HEK293 (cell line): Measurements from ENCODE around the gene ANKS6.

Experiments used
- CTCF ChIA-PET: fragments of 350-600 bp; formaldehyde crosslinking; extraction: SDS; loops from one replicate; lab custom pipeline; 2021; ENCODE audit warnings: antibody characterized with exemption; lab: Yijun Ruan, JAX
- POLR2A ChIA-PET: fragments of 300-600 bp; formaldehyde crosslinking; extraction: SDS; loops from one replicate; lab custom pipeline; 2020; ENCODE audit warnings: antibody characterized with exemption, inconsistent platforms; lab: Yijun Ruan, JAX
- H3K27ac ChIP-seq: fragments of 200-500 bp; sonication (Bioruptor generic); 2 replicates; pipeline ENCODE4 v1.5.1; 2014; ENCODE audit warnings: low read depth, low read length, control low read depth, inconsistent platforms; ENCODE audit errors: extremely low read depth
- H3K36me3 ChIP-seq, 2 experiments: fragments of 200-500 bp in 1 of 2; sonication (Bioruptor generic) in 1 of 2; 1 replicate in 1 of 2; 2 replicates in 1 of 2; pipeline ENCODE4 v1.5.1; 2014 to 2017; ENCODE audit warnings: inconsistent platforms in 2 of 2, low read length in 2 of 2; ENCODE audit not compliant: control insufficient read depth in 2 of 2, insufficient read depth in 1 of 2
- H3K4me1 ChIP-seq: fragments of 200-500 bp; sonication (Bioruptor generic); 2 replicates; pipeline ENCODE4 v1.5.1; 2014; ENCODE audit warnings: mild to moderate bottlenecking, low read length, inconsistent platforms; ENCODE audit not compliant: control insufficient read depth, insufficient read depth
- H3K4me3 ChIP-seq: 2 replicates; pipeline ENCODE4 v1.5.1; 2011; ENCODE audit warnings: low read depth, mild to moderate bottlenecking, control low read depth, low read length, moderate library complexity
- H3K9me3 ChIP-seq: fragments of 200-500 bp; sonication (Bioruptor generic); 2 replicates; pipeline ENCODE4 v1.5.1; 2014; ENCODE audit warnings: low read depth, low read length, inconsistent platforms; ENCODE audit not compliant: control insufficient read depth, insufficient read depth
- EGR2 ChIP-seq: fragments of 450-650 bp; formaldehyde crosslinking; IDR thresholded peaks from 2 replicates; pipeline ENCODE4 v1.5.1; 2016; ENCODE audit warnings: low read depth, missing biosample characterization, missing genetic modification characterization
- GLIS1 ChIP-seq: fragments of 450-650 bp; formaldehyde crosslinking; IDR thresholded peaks from 2 replicates; pipeline ENCODE4 v1.5.1; 2016; ENCODE audit warnings: missing biosample characterization, missing genetic modification characterization
- KLF10 ChIP-seq: fragments of 450-650 bp; IDR thresholded peaks from 2 replicates; pipeline ENCODE4 v1.5.1; 2018; ENCODE audit warnings: missing biosample characterization, mild to moderate bottlenecking, missing genetic modification characterization
- MEIS1 ChIP-seq: sonication (generic); formaldehyde crosslinking; IDR thresholded peaks from 2 replicates; pipeline ENCODE4 v1.8.1; 2022; ENCODE audit warnings: missing genetic modification reagents, mild to moderate bottlenecking, borderline replicate concordance
- SALL2 ChIP-seq: fragments of 450-650 bp; formaldehyde crosslinking; IDR thresholded peaks from 2 replicates; pipeline ENCODE4 v1.5.0; 2017; ENCODE audit warnings: missing biosample characterization, mild to moderate bottlenecking, missing genetic modification characterization, borderline replicate concordance
- SCRT1 ChIP-seq: fragments of 450-650 bp; formaldehyde crosslinking; IDR thresholded peaks from 2 replicates; pipeline ENCODE4 v1.5.1; 2016; ENCODE audit warnings: missing biosample characterization, missing genetic modification characterization, borderline replicate concordance
- SETDB1 ChIP-seq: IDR thresholded peaks from one replicate; pipeline ENCODE4 v1.6.1; 2017; ENCODE audit warnings: mild to moderate bottlenecking, low read length, moderate library complexity, mixed read lengths; ENCODE audit not compliant: insufficient read length
- ZBTB17 ChIP-seq: fragments of 450-650 bp; formaldehyde crosslinking; IDR thresholded peaks from 2 replicates; pipeline ENCODE4 v1.5.1; 2016; ENCODE audit warnings: missing biosample characterization, missing genetic modification characterization
- ZNF16 ChIP-seq: fragments of 450-650 bp; formaldehyde crosslinking; IDR thresholded peaks from 2 replicates; pipeline ENCODE4 v1.5.1; 2016; ENCODE audit warnings: low read depth, missing biosample characterization, missing genetic modification characterization
- ZNF274 ChIP-seq, 2 experiments: fragments of 200-500 bp in 1 of 2; fragments of 450-650 bp in 1 of 2; sonication (Bioruptor generic) in 1 of 2; formaldehyde crosslinking in 1 of 2; IDR thresholded peaks; 2 replicates each; pipeline versions ENCODE4 v1.5.1 to v1.6.1; 2014 to 2016; ENCODE audit warnings: borderline replicate concordance in 1 of 2, inconsistent platforms in 1 of 2, low read length in 1 of 2, missing biosample characterization in 1 of 2, missing genetic modification characterization in 1 of 2
- ZNF335 ChIP-seq: fragments of 450-650 bp; formaldehyde crosslinking; conservative IDR thresholded peaks from 2 replicates; pipeline ENCODE4 v1.5.1; 2016; ENCODE audit warnings: missing biosample characterization, missing genetic modification characterization
- ZNF366 ChIP-seq: fragments of 450-650 bp; formaldehyde crosslinking; conservative IDR thresholded peaks from 2 replicates; pipeline ENCODE4 v1.5.1; 2016; ENCODE audit warnings: missing biosample characterization, missing genetic modification characterization
- ZNF529 ChIP-seq: fragments of 450-650 bp; formaldehyde crosslinking; IDR thresholded peaks from 2 replicates; pipeline ENCODE4 v1.5.1; 2017; ENCODE audit warnings: missing genetic modification characterization, missing biosample characterization; ENCODE audit not compliant: insufficient replicate concordance
- ZNF623 ChIP-seq: fragments of 450-650 bp; formaldehyde crosslinking; IDR thresholded peaks from 2 replicates; pipeline ENCODE4 v1.5.1; 2016; ENCODE audit warnings: missing biosample characterization, missing genetic modification characterization
- ZNF658 ChIP-seq: fragments of 450-650 bp; formaldehyde crosslinking; IDR thresholded peaks from 2 replicates; pipeline ENCODE4; 2016; ENCODE audit warnings: missing biosample characterization, missing genetic modification characterization
- ZNF664 ChIP-seq: fragments of 450-650 bp; formaldehyde crosslinking; IDR thresholded peaks from 2 replicates; pipeline ENCODE4 v1.5.1; 2016; ENCODE audit warnings: missing biosample characterization, missing genetic modification characterization
- ZNF677 ChIP-seq: fragments of 450-650 bp; IDR thresholded peaks from 2 replicates; pipeline ENCODE4 v1.5.0; 2018; ENCODE audit warnings: missing biosample characterization, mild to moderate bottlenecking, missing genetic modification characterization, moderate library complexity
- ZNF701 ChIP-seq: fragments of 450-650 bp; formaldehyde crosslinking; IDR thresholded peaks from 2 replicates; pipeline ENCODE4 v1.5.1; 2016; ENCODE audit warnings: missing biosample characterization, missing genetic modification characterization
- ZXDB ChIP-seq: fragments of 450-650 bp; formaldehyde crosslinking; IDR thresholded peaks from 2 replicates; pipeline ENCODE4 v1.5.1; 2016; ENCODE audit warnings: missing biosample characterization, missing genetic modification characterization
- TF ChIP-seq, protein P1 (sequence below): fragments of 450-650 bp; formaldehyde crosslinking; IDR thresholded peaks from 2 replicates; pipeline ENCODE4 v1.5.1; 2017; ENCODE audit warnings: missing biosample characterization, missing genetic modification characterization
- TF ChIP-seq, protein P2 (sequence below): fragments of 450-650 bp; IDR thresholded peaks from 2 replicates; pipeline ENCODE4 v1.5.1; 2018; ENCODE audit warnings: missing biosample characterization, missing genetic modification characterization
- TF ChIP-seq, protein P3 (sequence below): fragments of 450-650 bp; formaldehyde crosslinking; IDR thresholded peaks from 2 replicates; pipeline ENCODE4 v1.5.1; 2016; ENCODE audit warnings: missing biosample characterization, missing genetic modification characterization, borderline replicate concordance

ANKS6 gene

DNA sequence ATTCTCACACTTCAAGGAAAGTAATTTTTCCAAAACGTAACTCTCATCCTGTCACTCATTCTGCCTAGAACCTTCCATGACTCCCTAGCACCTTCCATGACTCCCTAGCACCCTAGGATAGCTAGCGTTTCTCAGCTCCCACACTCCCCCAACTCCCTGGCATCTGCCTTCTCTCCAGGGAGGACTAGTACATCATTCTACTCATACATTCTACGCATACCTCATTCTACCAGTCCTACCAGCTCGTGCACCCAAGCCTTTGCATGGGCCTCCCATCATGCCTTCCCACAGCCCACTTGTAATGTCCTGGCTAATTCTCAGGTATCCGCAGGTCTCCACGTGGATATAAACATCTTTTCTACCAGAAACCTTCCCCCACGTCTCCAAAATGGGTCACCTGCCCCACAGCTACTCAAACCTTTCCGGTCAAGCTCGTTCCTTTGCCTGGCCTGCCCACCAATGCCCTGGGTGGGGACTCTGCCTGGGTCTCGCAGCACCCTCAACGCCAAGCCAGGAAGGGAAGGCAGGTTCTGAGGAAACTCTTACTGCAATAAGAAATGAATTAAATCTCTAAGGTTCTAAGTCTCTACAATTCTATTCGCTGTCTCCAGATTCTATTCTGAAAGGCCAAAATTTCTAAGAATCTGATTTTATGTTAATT lies 930 bp downstream of the ANKS6 start:
- peak overlapping the region; percentile 73 for H3K4me3 ChIP-seq
- TF ChIP-seq ZNF335 (tag by site-specific recombination): peak; percentile 61; the same call in 1 of the 2 replicates
- TF ChIP-seq ZNF16 (tag by site-specific recombination): peak; percentile 90
- 0 out of 2 replicates have a peak, but pooled peaks have one; percentile 12 for TF ChIP-seq ZNF664 (tag by site-specific recombination)
- TF ChIP-seq MEIS1 (CRISPR knock-in tag): no peak
- TF ChIP-seq ZBTB17 (tag by site-specific recombination): 0 out of 2 replicates have a peak, but pooled peaks have one; percentile 21
- TF ChIP-seq, all 188 proteins: peak for 4
- Histone ChIP-seq H3K36me3 (peaks cover 0 to 11% of the 10 kb centered on the region in 2 experiments; a peak in 1 of 3 replicates), H3K9me3 (no peaks in the 10 kb centered on the region), H3K27ac (no peak overlapping the region), H3K4me1 (no peaks in the 10 kb centered on the region)
- ChIA-PET POLR2A (no interaction called here), CTCF (interaction anchor here (0.6 to 1.0 kb wide), 3 partner anchors 20 to 1104 kb away, joined by 3 read pairs; no protein-coding TSS in a partner anchor)

DNA sequence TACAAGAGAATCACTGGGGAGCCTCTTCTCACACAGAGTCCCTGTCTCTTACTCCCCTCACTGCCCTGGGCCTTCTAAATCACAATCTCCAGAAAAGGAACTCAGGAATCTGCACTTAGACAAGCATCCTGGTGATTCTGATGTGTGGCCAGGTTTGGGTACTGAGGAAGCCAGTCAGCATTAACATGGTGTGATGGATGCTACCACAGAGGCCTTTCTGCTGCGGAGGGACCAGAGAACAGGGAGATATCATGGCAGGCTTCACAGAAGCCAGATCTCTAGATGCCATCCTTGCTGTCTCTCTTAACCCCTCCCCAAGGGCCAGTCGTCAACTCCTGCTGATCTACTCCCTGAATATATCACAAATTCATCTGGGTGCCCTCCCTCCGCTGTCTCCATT lies 1.6 kb downstream of the ANKS6 start:
- Histone ChIP-seq H3K36me3 (peaks cover 0 to 17% of the 10 kb centered on the region in 2 experiments; a peak in 1 of 3 replicates), H3K9me3 (no peaks in the 10 kb centered on the region), H3K4me1 (no peaks in the 10 kb centered on the region), H3K27ac (no peak overlapping the region), H3K4me3 (no peak overlapping the region)
- TF ChIP-seq SALL2 (no peak), KLF10 (tag by site-specific recombination) (no peak), ZNF701 (tag by site-specific recombination) (no peak), ZXDB (tag by site-specific recombination) (no peak), ZNF366 (tag by site-specific recombination) (no peak), ZNF274 (IDR thresholded peaks at IDR 0.05; ENCODE audit: low read length) (no peak), ZNF274 (tag by site-specific recombination; IDR thresholded peaks at IDR 0.05; ENCODE audit: borderline replicate concordance) (no peak), ZNF677 (tag by site-specific recombination) (no peak), SETDB1 (no peak), ZNF529 (tag by site-specific recombination) (no peak), GLIS1 (tag by site-specific recombination) (no peak), ZNF658 (tag by site-specific recombination) (no peak), SCRT1 (tag by site-specific recombination) (no peak), EGR2 (tag by site-specific recombination) (no peak), ZNF623 (no peak)
- TF ChIP-seq, protein P1, sequence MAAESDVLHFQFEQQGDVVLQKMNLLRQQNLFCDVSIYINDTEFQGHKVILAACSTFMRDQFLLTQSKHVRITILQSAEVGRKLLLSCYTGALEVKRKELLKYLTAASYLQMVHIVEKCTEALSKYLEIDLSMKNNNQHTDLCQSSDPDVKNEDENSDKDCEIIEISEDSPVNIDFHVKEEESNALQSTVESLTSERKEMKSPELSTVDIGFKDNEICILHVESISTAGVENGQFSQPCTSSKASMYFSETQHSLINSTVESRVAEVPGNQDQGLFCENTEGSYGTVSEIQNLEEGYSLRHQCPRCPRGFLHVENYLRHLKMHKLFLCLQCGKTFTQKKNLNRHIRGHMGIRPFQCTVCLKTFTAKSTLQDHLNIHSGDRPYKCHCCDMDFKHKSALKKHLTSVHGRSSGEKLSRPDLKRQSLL (tag by site-specific recombination): no peak
- TF ChIP-seq, protein P2, sequence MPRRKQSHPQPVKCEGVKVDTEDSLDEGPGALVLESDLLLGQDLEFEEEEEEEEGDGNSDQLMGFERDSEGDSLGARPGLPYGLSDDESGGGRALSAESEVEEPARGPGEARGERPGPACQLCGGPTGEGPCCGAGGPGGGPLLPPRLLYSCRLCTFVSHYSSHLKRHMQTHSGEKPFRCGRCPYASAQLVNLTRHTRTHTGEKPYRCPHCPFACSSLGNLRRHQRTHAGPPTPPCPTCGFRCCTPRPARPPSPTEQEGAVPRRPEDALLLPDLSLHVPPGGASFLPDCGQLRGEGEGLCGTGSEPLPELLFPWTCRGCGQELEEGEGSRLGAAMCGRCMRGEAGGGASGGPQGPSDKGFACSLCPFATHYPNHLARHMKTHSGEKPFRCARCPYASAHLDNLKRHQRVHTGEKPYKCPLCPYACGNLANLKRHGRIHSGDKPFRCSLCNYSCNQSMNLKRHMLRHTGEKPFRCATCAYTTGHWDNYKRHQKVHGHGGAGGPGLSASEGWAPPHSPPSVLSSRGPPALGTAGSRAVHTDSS (tag by site-specific recombination): no peak
- TF ChIP-seq, protein P3, sequence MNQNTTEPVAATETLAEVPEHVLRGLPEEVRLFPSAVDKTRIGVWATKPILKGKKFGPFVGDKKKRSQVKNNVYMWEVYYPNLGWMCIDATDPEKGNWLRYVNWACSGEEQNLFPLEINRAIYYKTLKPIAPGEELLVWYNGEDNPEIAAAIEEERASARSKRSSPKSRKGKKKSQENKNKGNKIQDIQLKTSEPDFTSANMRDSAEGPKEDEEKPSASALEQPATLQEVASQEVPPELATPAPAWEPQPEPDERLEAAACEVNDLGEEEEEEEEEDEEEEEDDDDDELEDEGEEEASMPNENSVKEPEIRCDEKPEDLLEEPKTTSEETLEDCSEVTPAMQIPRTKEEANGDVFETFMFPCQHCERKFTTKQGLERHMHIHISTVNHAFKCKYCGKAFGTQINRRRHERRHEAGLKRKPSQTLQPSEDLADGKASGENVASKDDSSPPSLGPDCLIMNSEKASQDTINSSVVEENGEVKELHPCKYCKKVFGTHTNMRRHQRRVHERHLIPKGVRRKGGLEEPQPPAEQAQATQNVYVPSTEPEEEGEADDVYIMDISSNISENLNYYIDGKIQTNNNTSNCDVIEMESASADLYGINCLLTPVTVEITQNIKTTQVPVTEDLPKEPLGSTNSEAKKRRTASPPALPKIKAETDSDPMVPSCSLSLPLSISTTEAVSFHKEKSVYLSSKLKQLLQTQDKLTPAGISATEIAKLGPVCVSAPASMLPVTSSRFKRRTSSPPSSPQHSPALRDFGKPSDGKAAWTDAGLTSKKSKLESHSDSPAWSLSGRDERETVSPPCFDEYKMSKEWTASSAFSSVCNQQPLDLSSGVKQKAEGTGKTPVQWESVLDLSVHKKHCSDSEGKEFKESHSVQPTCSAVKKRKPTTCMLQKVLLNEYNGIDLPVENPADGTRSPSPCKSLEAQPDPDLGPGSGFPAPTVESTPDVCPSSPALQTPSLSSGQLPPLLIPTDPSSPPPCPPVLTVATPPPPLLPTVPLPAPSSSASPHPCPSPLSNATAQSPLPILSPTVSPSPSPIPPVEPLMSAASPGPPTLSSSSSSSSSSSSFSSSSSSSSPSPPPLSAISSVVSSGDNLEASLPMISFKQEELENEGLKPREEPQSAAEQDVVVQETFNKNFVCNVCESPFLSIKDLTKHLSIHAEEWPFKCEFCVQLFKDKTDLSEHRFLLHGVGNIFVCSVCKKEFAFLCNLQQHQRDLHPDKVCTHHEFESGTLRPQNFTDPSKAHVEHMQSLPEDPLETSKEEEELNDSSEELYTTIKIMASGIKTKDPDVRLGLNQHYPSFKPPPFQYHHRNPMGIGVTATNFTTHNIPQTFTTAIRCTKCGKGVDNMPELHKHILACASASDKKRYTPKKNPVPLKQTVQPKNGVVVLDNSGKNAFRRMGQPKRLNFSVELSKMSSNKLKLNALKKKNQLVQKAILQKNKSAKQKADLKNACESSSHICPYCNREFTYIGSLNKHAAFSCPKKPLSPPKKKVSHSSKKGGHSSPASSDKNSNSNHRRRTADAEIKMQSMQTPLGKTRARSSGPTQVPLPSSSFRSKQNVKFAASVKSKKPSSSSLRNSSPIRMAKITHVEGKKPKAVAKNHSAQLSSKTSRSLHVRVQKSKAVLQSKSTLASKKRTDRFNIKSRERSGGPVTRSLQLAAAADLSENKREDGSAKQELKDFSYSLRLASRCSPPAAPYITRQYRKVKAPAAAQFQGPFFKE (tag by site-specific recombination): no peak
- CTCF ChIA-PET: interaction anchor here (0.7 to 1.1 kb wide), 3 partner anchors 12 to 713 kb away, joined by 3 to 5 read pairs (median 3); partner anchors contain the start of gene GALNT12
- POLR2A ChIA-PET: no interaction called here
